NT2/D1 (cell line): Measurements from ENCODE around the gene ABHD12.

ENCODE experiments used
- DNase-seq: peaks from one replicate; pipeline ENCODE4 v3.0.0-alpha.2; 2011; ENCODE audit warnings: low read depth, low spot score
- H3K27me3 ChIP-seq: 2 replicates; pipeline ENCODE4 v1.6.0; 2011; ENCODE audit warnings: mild to moderate bottlenecking; ENCODE audit not compliant: insufficient read length, insufficient read depth
- H3K36me3 ChIP-seq: 2 replicates; pipeline ENCODE4 v1.6.1; 2011; ENCODE audit warnings: mild to moderate bottlenecking, low read length, mixed read lengths; ENCODE audit not compliant: insufficient read depth, insufficient read length
- H3K4me1 ChIP-seq: 2 replicates; pipeline ENCODE4 v1.5.1; 2011; ENCODE audit not compliant: insufficient read depth, insufficient read length
- H3K4me3 ChIP-seq: 2 replicates; pipeline ENCODE4 v1.5.1; 2011; ENCODE audit warnings: low read depth; ENCODE audit not compliant: insufficient read length
- H3K9ac ChIP-seq: 2 replicates; pipeline ENCODE4 v1.6.0; 2011; ENCODE audit warnings: low read depth; ENCODE audit not compliant: insufficient read length
- H3K9me3 ChIP-seq: 2 replicates; pipeline ENCODE4 v1.5.1; 2011; ENCODE audit warnings: mild to moderate bottlenecking, low read length; ENCODE audit not compliant: insufficient read depth
- SUZ12 ChIP-seq: IDR thresholded peaks from 2 replicates; pipeline ENCODE4 v1.6.1; 2011; ENCODE audit not compliant: insufficient read length, insufficient read depth; ENCODE audit errors: extremely low read depth
- YY1 ChIP-seq: IDR thresholded peaks from 2 replicates; pipeline ENCODE4 v1.6.1; 2011; ENCODE audit not compliant: insufficient read length, insufficient read depth
- ZNF274 ChIP-seq: IDR thresholded peaks from 2 replicates; pipeline ENCODE4 v1.6.1; 2011; ENCODE audit warnings: mild to moderate bottlenecking, low read depth, low read length

The ABHD12 gene

GRCh38 chr20:25353353-25353746 is 37.3 kb downstream of the ABHD12 start:
- TF ChIP-seq ZNF274 (no peak), YY1 (no peak), SUZ12 (no peak)
- Histone ChIP-seq H3K9me3 (no peaks in the 10 kb centered on the region), H3K4me1 (peaks cover 3% of the 10 kb centered on the region), H3K9ac (no peak overlapping the region), H3K27me3 (no peaks in the 10 kb centered on the region), H3K4me3 (no peak overlapping the region), H3K36me3 (peaks cover 2% of the 10 kb centered on the region)
- no peak for DNase-seq

GRCh38 chr20:25352746-25353145 is 37.9 kb downstream of the ABHD12 start:
- no peaks in the 10 kb centered on the region for H3K9me3 ChIP-seq
- H3K9ac ChIP-seq, result no peak overlapping the region
- DNase-seq, result no peak
- no peak overlapping the region for H3K4me3 ChIP-seq
- peaks cover 2% of the 10 kb centered on the region for H3K36me3 ChIP-seq
- TF ChIP-seq SUZ12, result no peak
- no peak for TF ChIP-seq ZNF274
- no peak for TF ChIP-seq YY1
- H3K4me1 ChIP-seq, result peaks cover 3% of the 10 kb centered on the region
- no peaks in the 10 kb centered on the region for H3K27me3 ChIP-seq

- H3K9ac ChIP-seq, result no peak overlapping the region
- H3K36me3 ChIP-seq, result peaks cover 1% of the 10 kb centered on the region
- no peaks in the 10 kb centered on the region for H3K9me3 ChIP-seq
- no peak for DNase-seq
- peaks cover 3% of the 10 kb centered on the region for H3K4me1 ChIP-seq
- H3K27me3 ChIP-seq, result no peaks in the 10 kb centered on the region
- TF ChIP-seq YY1 (no peak), SUZ12 (no peak), ZNF274 (no peak)
- no peak overlapping the region for H3K4me3 ChIP-seq
These were observed 39.6 kb downstream of the ABHD12 start for GRCh38 chr20:25351024-25351360.

- Histone ChIP-seq H3K4me1 (no peaks in the 10 kb centered on the region), H3K9me3 (no peaks in the 10 kb centered on the region), H3K4me3 (no peak overlapping the region), H3K9ac (no peak overlapping the region), H3K36me3 (no peaks in the 10 kb centered on the region), H3K27me3 (no peaks in the 10 kb centered on the region)
- TF ChIP-seq ZNF274 (no peak), SUZ12 (no peak), YY1 (no peak)
- DNase-seq, result no peak
These were observed 44.3 kb downstream of the ABHD12 start for GRCh38 chr20:25346349-25346748.

- DNase-seq, result no peak
- no peak overlapping the region for H3K9ac ChIP-seq
- no peaks in the 10 kb centered on the region for H3K4me1 ChIP-seq
- no peak for TF ChIP-seq ZNF274
- H3K4me3 ChIP-seq, result no peak overlapping the region
- no peaks in the 10 kb centered on the region for H3K36me3 ChIP-seq
- H3K27me3 ChIP-seq, result no peaks in the 10 kb centered on the region
- H3K9me3 ChIP-seq, result no peaks in the 10 kb centered on the region
These were observed 44.9 kb downstream of the ABHD12 start for GRCh38 chr20:25345721-25346120.

- TF ChIP-seq ZNF274 (no peak), YY1 (no peak), SUZ12 (no peak)
These were observed 46.0 kb downstream of the ABHD12 start for GRCh38 chr20:25344634-25345033.

GRCh38 chr20:25341716-25342680 is 48.6 kb downstream of the ABHD12 start:
- no peak for TF ChIP-seq YY1
- TF ChIP-seq SUZ12, result no peak
- TF ChIP-seq ZNF274, result no peak
- H3K9me3 ChIP-seq, result no peaks in the 10 kb centered on the region
- H3K4me3 ChIP-seq, result no peak overlapping the region
- peaks cover 9% of the 10 kb centered on the region for H3K36me3 ChIP-seq
- no peak overlapping the region for H3K9ac ChIP-seq
- H3K4me1 ChIP-seq, result no peaks in the 10 kb centered on the region
- no peak for DNase-seq
- no peaks in the 10 kb centered on the region for H3K27me3 ChIP-seq

More at GRCh38 chr20:25344634-25345033, 46.0 kb downstream of the ABHD12 start:
- Histone ChIP-seq H3K4me3 (no peak overlapping the region), H3K27me3 (no peaks in the 10 kb centered on the region), H3K4me1 (no peaks in the 10 kb centered on the region), H3K9ac (no peak overlapping the region), H3K9me3 (no peaks in the 10 kb centered on the region), H3K36me3 (no peaks in the 10 kb centered on the region)
- no peak for DNase-seq
